ENCODE measurements around the gene SCGN.

Gene SCGN

DNA sequence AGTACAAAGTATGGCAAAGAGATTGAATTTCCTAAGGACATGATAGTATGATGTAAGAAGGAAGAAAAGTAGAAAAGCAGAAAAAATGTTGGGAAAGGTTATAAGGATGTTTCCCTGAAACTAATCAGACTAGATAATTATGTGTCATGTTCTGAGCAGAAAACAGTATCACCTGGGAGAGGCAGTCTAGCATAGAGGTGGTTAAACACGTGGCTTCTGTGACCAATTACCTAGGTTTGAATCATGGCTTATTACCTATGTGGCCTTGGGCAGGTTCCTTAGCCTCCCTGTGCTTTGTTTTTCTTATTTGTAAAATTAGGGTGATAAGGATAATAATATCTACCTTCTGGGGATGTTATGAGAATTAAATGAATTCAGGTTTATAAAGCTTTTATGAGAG lies 38.0 kb downstream of the SCGN start:
- DNase-seq, result no peak

DNA sequence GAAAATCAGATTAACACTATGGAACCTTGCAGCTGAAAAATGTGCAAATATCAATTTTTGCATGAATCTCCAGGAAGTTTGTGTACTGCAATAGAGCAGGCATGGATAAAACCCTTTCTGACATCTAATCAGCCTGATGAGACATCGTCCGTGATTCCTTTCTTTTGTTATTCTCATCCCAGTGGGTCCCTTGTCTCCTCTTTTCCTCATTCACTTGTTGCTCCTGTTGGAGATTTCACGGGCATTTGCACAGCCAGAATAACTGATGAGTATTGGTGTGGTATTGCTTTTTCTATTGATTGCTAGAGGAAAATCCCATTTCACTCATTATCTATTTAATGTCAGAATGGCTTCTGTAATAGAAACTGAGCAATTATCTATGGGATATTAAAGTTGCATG lies 39.9 kb downstream of the SCGN start:
- no peak for DNase-seq

DNA sequence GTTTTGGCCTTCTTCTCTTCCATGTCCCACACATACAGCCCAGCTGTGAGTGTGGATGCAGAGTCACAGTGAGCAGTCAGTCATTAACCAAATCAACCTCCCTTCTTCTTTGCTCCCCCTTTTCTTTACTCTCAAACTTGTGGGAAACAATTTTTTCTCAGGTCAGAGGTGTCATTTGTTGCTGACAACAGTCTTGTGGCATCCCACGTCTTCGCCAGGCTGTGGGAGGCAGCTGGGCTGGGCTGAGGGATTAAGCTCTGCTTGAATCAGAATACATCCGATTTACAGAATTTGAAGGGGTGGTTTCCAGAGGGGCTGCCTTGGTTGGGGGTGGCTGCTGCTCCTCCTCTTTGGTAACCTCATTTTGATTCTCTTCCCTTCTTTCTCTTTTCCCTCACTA lies 40.5 kb downstream of the SCGN start:
- DNase-seq, result no peak

GRCh38 chr6:25694366-25694765 lies 42.4 kb downstream of the SCGN start:
- no peak for DNase-seq

GRCh38 chr6:25695671-25696070 lies 43.7 kb downstream of the SCGN start:
- no peak for DNase-seq

- no peak for DNase-seq
Measured at GRCh38 chr6:25697537-25698340, 45.7 kb downstream of the SCGN start.

DNA sequence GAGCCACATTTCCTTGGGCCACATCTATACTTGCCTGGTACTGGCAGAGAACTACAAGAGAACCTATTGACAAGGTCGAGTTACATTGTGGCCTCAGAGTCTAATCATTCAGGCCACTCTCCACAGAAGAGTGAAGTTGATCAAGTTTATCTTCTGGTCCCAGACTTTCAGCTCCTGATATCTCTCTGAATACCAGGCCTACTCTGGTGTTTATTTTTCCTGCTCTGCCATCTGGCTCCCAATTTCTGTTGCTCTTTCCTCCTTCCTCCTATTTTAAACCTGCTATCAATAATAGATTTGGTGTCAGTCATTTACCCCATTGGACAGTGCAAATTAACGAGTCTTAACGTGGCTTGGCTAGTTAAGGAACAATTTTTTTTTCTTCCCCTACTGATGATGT lies 46.6 kb downstream of the SCGN start:
- DNase-seq, result no peak

GRCh38 chr6:25699649-25700048 lies 47.6 kb downstream of the SCGN start:
- DNase-seq, result no peak

DNA sequence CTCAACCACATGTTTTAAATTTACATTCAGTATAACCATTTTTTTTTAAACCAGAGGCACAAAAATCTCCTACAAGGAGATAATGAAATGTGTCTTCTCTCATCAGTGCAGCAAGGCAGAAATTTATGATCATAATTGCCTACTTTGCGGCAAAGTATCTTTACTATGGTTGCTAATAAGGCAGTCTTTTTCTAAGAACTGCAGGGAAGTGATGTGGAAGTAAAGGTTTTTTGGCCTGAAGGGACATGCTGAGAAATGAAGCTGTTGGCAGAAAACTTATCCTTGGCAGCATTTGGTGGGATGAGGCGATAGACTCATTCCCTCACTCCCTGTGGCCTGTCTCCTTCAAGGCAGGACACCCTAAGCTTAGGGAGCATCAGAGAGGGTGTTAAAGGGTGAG lies 48.7 kb downstream of the SCGN start:
- DNase-seq, result no peak

DNA sequence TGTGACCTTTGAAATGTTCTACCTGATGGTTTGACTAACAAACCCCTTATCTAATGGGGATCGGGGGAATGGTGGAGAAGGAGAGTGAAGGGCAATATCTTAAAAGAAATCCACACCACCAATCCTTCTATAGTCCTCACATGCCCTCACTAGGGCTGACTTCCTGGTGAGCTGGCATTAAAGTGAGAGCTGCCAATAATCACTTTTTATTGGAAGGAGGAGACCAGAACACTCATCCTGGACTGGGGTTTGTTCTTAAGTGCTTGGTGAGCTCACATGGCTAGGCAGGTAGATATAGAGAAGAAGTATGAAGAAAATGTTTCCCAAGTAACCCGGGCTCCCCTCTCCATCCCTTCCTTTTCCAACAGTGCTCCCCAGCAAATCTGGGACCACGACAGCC lies 49.8 kb downstream of the SCGN start:
- DNase-seq, result no peak

DNA sequence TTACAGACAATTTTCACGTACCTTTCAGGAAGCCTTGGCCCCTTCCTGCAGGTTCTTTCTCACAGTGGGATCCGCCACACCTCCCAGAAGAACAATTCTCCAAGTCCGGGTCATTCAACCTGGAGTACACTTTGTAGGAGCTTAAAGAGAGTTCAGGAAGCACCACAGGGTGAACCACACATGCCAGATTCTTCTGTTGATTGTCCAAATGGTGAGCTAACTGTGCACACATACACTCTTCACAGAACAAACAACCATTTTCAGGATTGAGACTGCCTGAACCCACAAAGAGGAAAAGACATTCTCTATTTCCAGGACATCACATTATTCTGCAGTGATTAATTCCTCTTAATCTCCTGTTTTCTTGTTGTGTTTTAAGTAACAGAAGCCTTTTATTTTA lies 51.0 kb downstream of the SCGN start:
- peak; percentile 40 for DNase-seq

DNA sequence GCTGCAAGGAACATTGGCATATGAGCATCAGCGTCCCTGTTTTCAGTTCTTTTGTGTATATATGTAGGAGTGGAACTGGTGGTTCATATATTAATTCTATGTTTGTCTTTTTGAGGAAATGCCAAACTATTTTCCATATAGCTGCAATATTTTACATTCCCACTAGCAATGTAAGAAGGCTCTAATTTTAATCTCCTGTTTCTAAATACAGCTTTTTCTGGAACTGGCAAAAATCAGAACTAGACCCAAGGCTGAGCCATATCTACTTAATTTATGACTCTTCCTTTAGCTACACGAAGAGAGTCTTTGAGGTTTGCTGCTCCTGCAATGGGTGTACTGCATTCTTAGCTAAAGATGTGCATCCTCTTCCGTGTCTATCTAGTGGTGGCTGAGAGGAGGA lies 52.0 kb downstream of the SCGN start:
- DNase-seq, result no peak

- no peak for DNase-seq
Measured at GRCh38 chr6:25706314-25707014, 54.4 kb downstream of the SCGN start.

GRCh38 chr6:25709761-25710160 lies 57.7 kb downstream of the SCGN start:
- no peak for DNase-seq

- DNase-seq, result no peak
Measured at GRCh38 chr6:25710287-25710686, 58.3 kb downstream of the SCGN start.

- DNase-seq, result peak; percentile 7
Measured at GRCh38 chr6:25713824-25714223, 61.8 kb downstream of the SCGN start.

GRCh38 chr6:25714765-25715164 lies 62.8 kb downstream of the SCGN start:
- no peak for DNase-seq

GRCh38 chr6:25715794-25716193 lies 63.8 kb downstream of the SCGN start:
- DNase-seq, result no peak

- peak; percentile 6 for DNase-seq
Measured at GRCh38 chr6:25717866-25718740, 66.1 kb downstream of the SCGN start.

DNA sequence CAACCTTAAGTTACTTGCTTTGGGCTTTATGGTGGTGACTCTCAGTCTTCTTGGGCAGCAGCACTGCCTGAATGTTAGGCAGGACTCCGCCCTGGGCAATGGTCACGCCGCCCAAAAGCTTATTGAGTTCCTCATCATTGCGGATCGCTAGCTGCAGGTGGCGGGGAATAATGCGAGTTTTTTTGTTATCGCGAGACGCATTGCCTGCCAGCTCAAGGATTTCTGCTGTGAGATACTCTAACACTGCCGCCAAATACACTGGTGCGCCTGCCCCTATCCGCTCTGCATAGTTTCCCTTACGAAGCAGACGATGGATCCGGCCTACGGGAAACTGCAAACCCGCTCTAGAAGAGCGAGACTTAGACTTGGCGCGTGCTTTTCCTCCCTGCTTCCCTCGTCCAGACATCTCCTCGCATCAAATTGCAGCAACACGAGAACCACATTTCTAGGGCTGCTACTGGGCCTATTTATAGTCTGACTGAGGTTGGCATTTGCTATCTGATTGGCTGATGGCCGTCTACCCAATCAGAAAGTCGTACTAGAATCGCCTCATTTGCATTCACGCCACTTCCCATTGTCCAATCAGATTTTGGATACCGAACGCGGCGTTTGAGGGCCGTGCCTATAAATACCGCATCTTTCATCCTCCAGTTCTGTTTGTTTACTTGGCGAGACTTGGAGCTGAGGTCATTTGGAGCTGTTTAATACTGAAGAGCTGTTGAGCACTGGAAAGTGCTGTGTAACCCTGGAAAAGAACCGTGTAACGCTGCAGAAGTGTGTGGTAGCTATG lies 74.3 kb downstream of the SCGN start:
- no peak for DNase-seq

DNA sequence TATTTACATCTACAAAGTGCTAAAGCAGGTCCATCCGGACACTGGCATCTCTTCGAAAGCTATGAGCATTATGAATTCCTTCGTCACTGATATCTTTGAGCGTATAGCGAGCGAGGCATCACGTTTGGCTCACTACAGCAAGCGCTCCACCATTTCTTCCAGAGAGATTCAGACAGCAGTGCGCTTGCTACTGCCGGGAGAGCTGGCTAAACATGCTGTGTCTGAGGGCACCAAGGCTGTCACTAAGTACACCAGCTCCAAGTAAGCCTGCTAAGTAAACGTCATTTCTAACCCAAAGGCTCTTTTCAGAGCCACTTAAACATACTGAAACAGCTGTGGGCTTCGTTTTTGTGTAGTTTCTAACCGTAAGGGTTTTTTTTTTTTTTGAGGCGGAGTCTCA lies 75.0 kb downstream of the SCGN start:
- no peak for DNase-seq

- no peak for DNase-seq
Measured at GRCh38 chr6:25730907-25731306, 78.9 kb downstream of the SCGN start.

DNA sequence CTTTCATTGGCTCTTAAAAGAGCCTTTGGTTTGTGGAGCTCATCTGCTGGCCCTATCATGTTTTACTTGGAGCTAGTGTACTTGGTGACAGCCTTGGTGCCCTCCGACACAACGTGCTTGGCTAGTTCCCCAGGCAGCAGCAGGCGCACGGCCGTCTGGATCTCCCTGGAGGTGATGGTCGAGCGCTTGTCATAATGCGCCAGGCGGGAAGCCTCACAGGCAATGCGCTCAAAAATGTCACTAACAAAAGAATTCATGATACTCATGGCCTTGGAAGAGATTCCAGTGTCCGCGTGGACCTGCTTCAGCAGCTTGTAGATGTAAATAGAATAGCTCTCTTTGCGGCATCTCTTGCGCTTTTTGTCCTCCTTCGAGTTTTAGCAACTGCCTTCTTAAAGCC lies 79.7 kb downstream of the SCGN start:
- DNase-seq, result no peak
